Epithelial cell of esophagus (primary cell): ENCODE results near the gene GNAZ.

Experiments
- DNase-seq: peaks from one replicate; pipeline ENCODE4 v3.0.0; 2010; ENCODE audit warnings: low read depth
- H3K4me3 ChIP-seq: 2 replicates; pipeline ENCODE4 v1.5.1; 2011; ENCODE audit warnings: mild to moderate bottlenecking, low read length, control low read depth
- CTCF ChIP-seq: IDR thresholded peaks from 2 replicates; pipeline ENCODE4 v1.5.1; 2011; ENCODE audit warnings: low read depth, mild to moderate bottlenecking, low read length, control low read depth, inconsistent platforms; ENCODE audit not compliant: insufficient read depth; ENCODE audit errors: missing control alignments

Gene GNAZ

GRCh38 chr22:23092217-23092955 lies 22.1 kb downstream of the GNAZ start:
- TF ChIP-seq CTCF = no peak
- no peak overlapping the region for H3K4me3 ChIP-seq
- DNase-seq = no peak

GRCh38 chr22:23093051-23093788 lies 22.9 kb downstream of the GNAZ start:
- DNase-seq = no peak
- no peak for TF ChIP-seq CTCF
- H3K4me3 ChIP-seq = no peak overlapping the region

- H3K4me3 ChIP-seq = no peak overlapping the region
- no peak for DNase-seq
- no peak for TF ChIP-seq CTCF
Observed at GRCh38 chr22:23094260-23094659, 23.9 kb downstream of the GNAZ start.

- no peak for TF ChIP-seq CTCF
- H3K4me3 ChIP-seq = no peak overlapping the region
- DNase-seq = no peak
Observed at GRCh38 chr22:23094695-23095681, 24.7 kb downstream of the GNAZ start.

GRCh38 chr22:23095733-23096342 lies 25.5 kb downstream of the GNAZ start:
- no peak for DNase-seq
- no peak for TF ChIP-seq CTCF
- no peak overlapping the region for H3K4me3 ChIP-seq

GRCh38 chr22:23097412-23098229 lies 27.3 kb downstream of the GNAZ start:
- H3K4me3 ChIP-seq = no peak overlapping the region
- TF ChIP-seq CTCF = no peak
- DNase-seq = no peak
